ENCODE data around the gene ECSIT. TPM values are rescaled to one million over a fixed set of nuclear protein-coding genes. Genes with fewer than 3 reads are reported as not detected.

ECSIT gene
- polyA plus RNA-seq, 2 of the 4 experiments (the other 2 are of a cell fraction) = 23.0 to 29.7 TPM

GRCh38 chr19:11479898-11480714 lies 48.8 kb downstream of the ECSIT start:
- Histone ChIP-seq H3K27ac (no peak overlapping the region), H3K4me2 (peak overlapping the region; percentile 38), H3K4me1 (0 out of 3 replicates have a peak, but pooled peaks cover 3% of the 10 kb centered on the region), H3K9me3 (no peaks in the 10 kb centered on the region), H3K4me3 (no peak overlapping the region)
- ChIA-PET POLR2A (interaction anchor here (0.5 to 0.6 kb wide), 2 partner anchors 187 to 255 kb away, joined by 3 read pairs; no protein-coding TSS in a partner anchor), CTCF (interaction anchor here (0.6 to 3.6 kb wide), 4 partner anchors 28 to 184 kb away, joined by 3 to 34 read pairs (median 4); partner anchors contain the start of gene TSPAN16)
- WGBS (ENCODE audit: missing lambda C conversion rate) = 0% methylated on average over 1 of the region's 86 CpGs
- TF ChIP-seq HOXB5 (CRISPR knock-in tag; IDR thresholded peaks at IDR 0.05) = no peak
- no peak for TF ChIP-seq CBX8 (IDR thresholded peaks at IDR 0.05)
- no peak for TF ChIP-seq RARB (CRISPR knock-in tag; IDR thresholded peaks at IDR 0.05)
- TF ChIP-seq ZNF302 (CRISPR knock-in tag; IDR thresholded peaks at IDR 0.05) = no peak
- TF ChIP-seq, protein P1, sequence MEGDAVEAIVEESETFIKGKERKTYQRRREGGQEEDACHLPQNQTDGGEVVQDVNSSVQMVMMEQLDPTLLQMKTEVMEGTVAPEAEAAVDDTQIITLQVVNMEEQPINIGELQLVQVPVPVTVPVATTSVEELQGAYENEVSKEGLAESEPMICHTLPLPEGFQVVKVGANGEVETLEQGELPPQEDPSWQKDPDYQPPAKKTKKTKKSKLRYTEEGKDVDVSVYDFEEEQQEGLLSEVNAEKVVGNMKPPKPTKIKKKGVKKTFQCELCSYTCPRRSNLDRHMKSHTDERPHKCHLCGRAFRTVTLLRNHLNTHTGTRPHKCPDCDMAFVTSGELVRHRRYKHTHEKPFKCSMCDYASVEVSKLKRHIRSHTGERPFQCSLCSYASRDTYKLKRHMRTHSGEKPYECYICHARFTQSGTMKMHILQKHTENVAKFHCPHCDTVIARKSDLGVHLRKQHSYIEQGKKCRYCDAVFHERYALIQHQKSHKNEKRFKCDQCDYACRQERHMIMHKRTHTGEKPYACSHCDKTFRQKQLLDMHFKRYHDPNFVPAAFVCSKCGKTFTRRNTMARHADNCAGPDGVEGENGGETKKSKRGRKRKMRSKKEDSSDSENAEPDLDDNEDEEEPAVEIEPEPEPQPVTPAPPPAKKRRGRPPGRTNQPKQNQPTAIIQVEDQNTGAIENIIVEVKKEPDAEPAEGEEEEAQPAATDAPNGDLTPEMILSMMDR (IDR thresholded peaks at IDR 0.05) = no peak
- no peak for TF ChIP-seq RNF2 (IDR thresholded peaks at IDR 0.05; ENCODE audit: borderline replicate concordance, low read depth)
- TF ChIP-seq CEBPB (IDR thresholded peaks at IDR 0.05) = no peak
- FAIRE-seq = no peak
- ATAC-seq = no peak
- no peak for DNase-seq (ENCODE audit: low read depth in 1 of 2, low spot score in 1 of 2)

- DNase-seq (ENCODE audit: low read depth in 1 of 2, low spot score in 1 of 2) (no peak), FAIRE-seq (no peak), ATAC-seq (no peak)
- Histone ChIP-seq H3K4me2 (peak overlapping the region; percentile 38; the same call in 1 of the 3 replicates), H3K9me3 (no peaks in the 10 kb centered on the region), H3K27ac (no peak overlapping the region), H3K4me1 (0 out of 3 replicates have a peak, but pooled peaks cover 3% of the 10 kb centered on the region), H3K4me3 (no peak overlapping the region)
- ChIA-PET POLR2A (no interaction called here), CTCF (interaction anchor here (1.3 kb wide), 1 partner anchor 29 kb away, joined by 3 read pairs; no protein-coding TSS in a partner anchor)
- WGBS (ENCODE audit: missing lambda C conversion rate) = 88% methylated on average over 21 of the region's 62 CpGs
- no peak for TF ChIP-seq HDAC2 (IDR thresholded peaks at IDR 0.05)
- TF ChIP-seq, protein P2, sequence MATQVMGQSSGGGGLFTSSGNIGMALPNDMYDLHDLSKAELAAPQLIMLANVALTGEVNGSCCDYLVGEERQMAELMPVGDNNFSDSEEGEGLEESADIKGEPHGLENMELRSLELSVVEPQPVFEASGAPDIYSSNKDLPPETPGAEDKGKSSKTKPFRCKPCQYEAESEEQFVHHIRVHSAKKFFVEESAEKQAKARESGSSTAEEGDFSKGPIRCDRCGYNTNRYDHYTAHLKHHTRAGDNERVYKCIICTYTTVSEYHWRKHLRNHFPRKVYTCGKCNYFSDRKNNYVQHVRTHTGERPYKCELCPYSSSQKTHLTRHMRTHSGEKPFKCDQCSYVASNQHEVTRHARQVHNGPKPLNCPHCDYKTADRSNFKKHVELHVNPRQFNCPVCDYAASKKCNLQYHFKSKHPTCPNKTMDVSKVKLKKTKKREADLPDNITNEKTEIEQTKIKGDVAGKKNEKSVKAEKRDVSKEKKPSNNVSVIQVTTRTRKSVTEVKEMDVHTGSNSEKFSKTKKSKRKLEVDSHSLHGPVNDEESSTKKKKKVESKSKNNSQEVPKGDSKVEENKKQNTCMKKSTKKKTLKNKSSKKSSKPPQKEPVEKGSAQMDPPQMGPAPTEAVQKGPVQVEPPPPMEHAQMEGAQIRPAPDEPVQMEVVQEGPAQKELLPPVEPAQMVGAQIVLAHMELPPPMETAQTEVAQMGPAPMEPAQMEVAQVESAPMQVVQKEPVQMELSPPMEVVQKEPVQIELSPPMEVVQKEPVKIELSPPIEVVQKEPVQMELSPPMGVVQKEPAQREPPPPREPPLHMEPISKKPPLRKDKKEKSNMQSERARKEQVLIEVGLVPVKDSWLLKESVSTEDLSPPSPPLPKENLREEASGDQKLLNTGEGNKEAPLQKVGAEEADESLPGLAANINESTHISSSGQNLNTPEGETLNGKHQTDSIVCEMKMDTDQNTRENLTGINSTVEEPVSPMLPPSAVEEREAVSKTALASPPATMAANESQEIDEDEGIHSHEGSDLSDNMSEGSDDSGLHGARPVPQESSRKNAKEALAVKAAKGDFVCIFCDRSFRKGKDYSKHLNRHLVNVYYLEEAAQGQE (IDR thresholded peaks at IDR 0.05) = 0 out of 2 replicates have a peak, but pooled peaks have one; percentile 39
Measured at GRCh38 chr19:11479090-11479897, 49.6 kb downstream of the ECSIT start.

DNA sequence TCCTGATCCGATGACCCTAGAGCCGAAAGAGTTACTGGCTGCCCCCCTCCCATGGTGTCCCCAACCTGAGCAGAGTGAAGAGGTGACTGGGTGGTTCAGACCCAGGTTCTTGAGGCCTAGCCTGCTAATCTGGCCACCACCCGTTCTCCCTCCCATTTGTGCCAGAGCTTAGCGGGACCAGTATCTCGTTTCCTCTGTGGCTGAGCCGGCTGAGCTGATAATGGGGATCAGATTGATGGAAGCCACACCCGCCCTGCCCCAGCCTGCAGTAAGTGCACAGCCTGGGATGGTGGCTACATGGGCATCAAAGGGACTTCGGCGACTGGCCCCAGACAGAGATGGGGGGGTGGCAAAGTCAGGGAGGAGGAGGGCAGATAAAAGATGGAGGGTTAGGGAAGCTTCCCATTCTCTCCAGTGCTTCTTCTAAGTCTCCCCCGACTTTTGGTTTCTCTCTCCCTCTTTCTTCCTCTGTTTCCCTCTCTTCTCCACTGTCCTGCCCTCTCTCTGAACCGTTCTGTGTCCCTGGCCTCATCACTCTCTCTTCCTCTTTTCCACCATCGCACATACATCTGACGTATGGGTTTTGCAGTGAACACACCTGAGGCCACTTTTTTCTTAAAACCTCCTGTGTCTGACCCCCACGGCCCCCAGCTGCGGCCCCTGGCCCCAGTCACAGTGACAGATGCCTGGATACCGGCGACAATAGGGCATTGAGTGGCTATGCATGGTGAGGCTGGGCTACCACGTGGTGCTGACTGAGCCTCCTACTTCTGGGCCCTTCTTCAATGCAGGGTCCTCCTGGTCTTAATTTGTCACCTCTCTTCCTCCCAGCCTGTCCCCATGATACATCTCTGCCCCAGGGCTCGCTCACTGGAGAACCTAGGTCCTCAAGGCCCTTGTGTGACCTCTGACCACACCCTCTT lies 50.5 kb downstream of the ECSIT start:
- DNase-seq (ENCODE audit: low read depth in 1 of 2, low spot score in 1 of 2) (no peak), FAIRE-seq (no peak), ATAC-seq (no peak)
- H3K27ac ChIP-seq = no peak overlapping the region
- POLR2A ChIA-PET = no interaction called here
- H3K9me3 ChIP-seq = no peaks in the 10 kb centered on the region
- WGBS (ENCODE audit: missing lambda C conversion rate) = 76% methylated on average over 19 of the region's 19 CpGs
- no peak overlapping the region for H3K4me3 ChIP-seq
- CTCF ChIA-PET = interaction anchor here (1.0 to 2.0 kb wide), 3 partner anchors 43 to 184 kb away, joined by 4 to 9 read pairs (median 5); partner anchors contain the start of genes ODAD3 and PRKCSH
- TF ChIP-seq NFE2L2 (conservative IDR thresholded peaks at IDR 0.05; ENCODE audit: low read length) = no peak
- H3K4me2 ChIP-seq = no peak overlapping the region
- H3K4me1 ChIP-seq = 0 out of 3 replicates have a peak, but pooled peaks cover 3% of the 10 kb centered on the region
